ENCODE results near the gene MAGI2. TPM values are rescaled to one million over a fixed set of nuclear protein-coding genes. Genes with fewer than 3 reads are reported as not detected.

The MAGI2 gene
- polyA plus RNA-seq, 1 donor = 2.6 TPM

DNA sequence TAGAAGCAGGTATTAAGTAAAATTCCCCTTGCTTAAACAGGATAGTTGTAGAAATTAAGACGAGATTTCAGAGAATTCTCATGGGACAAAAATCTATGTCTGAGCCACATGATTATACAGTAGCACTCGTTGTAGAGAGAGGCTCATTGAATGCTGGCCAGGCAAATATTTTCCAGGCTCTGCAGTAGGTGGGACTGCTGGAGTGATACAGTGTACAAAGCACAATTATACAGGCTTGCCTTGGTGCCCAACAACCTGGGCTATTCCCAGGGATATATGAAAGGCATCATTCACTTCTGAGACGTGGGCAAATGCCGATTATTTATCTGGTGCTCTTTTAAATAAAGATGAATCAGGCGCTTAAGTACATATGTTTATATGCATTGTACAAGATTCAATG lies 1274.3 kb downstream of the MAGI2 start:
- no CpG with 5 or more reads among the region's 5 CpGs for WGBS (ENCODE audit: insufficient coverage, low lambda C conversion rate)

DNA sequence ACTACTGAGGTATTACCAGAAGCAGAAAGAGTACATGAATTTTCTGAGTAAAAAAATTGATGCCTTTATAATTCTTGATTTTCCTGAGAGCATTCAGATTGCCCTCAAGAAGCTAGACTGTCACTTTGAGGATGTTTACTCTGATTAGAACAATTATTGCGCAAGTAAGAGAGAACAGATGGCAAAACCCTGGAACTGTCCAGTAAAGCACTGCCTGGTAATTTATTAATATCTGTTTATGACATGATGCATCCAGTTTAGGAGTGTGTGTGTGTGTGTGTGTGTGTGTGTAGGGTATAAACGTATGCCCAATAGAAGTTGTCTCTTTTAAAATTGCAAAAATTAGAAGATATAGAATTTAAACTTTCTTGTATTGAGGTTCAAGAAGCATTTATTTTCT lies 1275.1 kb downstream of the MAGI2 start:
- DNase-seq = no peak
- WGBS (ENCODE audit: insufficient coverage, low lambda C conversion rate) = 40% methylated on average over 1 of the region's 2 CpGs
- Histone ChIP-seq H3K27me3 (ENCODE audit: control insufficient read depth, insufficient read depth, low read length) (no peaks in the 10 kb centered on the region), H3K36me3 (ENCODE audit: control insufficient read depth, insufficient read depth, low read length) (no peaks in the 10 kb centered on the region), H3K9me3 (ENCODE audit: control insufficient read depth, low read depth, low read length) (no peaks in the 10 kb centered on the region), H3K4me1 (ENCODE audit: control insufficient read depth, insufficient read depth, low read length) (no peaks in the 10 kb centered on the region), H3K4me3 (ENCODE audit: low read length) (no peak overlapping the region), H3K27ac (ENCODE audit: low read length) (no peak overlapping the region)

More for the DNA sequence above, 1274.3 kb downstream of the MAGI2 start:
- Histone ChIP-seq H3K27ac (ENCODE audit: low read length) (no peak overlapping the region), H3K27me3 (ENCODE audit: control insufficient read depth, insufficient read depth, low read length) (no peaks in the 10 kb centered on the region), H3K9me3 (ENCODE audit: control insufficient read depth, low read depth, low read length) (no peaks in the 10 kb centered on the region), H3K4me1 (ENCODE audit: control insufficient read depth, insufficient read depth, low read length) (no peaks in the 10 kb centered on the region), H3K4me3 (ENCODE audit: low read length) (no peak overlapping the region), H3K36me3 (ENCODE audit: control insufficient read depth, insufficient read depth, low read length) (no peaks in the 10 kb centered on the region)
- DNase-seq = no peak

DNA sequence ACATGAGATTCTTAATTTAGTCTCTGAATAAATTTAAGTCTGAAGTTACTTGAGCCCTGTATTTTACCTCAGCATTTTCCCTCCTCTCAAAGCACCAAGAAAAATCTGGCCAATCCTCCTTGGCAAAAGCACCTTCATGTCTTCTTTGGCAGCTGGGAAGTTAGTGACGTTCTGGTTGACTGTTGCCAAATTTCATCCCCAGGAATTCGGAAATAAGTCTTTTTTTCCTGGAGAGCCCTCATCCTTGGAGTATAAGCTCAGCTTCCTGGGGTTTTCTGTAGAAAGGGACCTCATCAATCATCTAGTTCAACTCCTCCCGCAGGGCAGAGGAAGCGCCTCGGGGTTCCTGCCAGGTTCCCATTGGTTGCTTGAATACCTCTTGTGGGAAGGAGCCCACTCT lies 1277.3 kb downstream of the MAGI2 start:
- H3K4me3 ChIP-seq (ENCODE audit: low read length) = no peak overlapping the region
- H3K27ac ChIP-seq (ENCODE audit: low read length) = no peak overlapping the region
- H3K9me3 ChIP-seq (ENCODE audit: control insufficient read depth, low read depth, low read length) = no peaks in the 10 kb centered on the region
- DNase-seq = no peak
- H3K27me3 ChIP-seq (ENCODE audit: control insufficient read depth, insufficient read depth, low read length) = no peaks in the 10 kb centered on the region
- H3K4me1 ChIP-seq (ENCODE audit: control insufficient read depth, insufficient read depth, low read length) = no peaks in the 10 kb centered on the region
- H3K36me3 ChIP-seq (ENCODE audit: control insufficient read depth, insufficient read depth, low read length) = no peaks in the 10 kb centered on the region
- no CpG with 5 or more reads among the region's 5 CpGs for WGBS (ENCODE audit: insufficient coverage, low lambda C conversion rate)

- H3K4me1 ChIP-seq (ENCODE audit: control insufficient read depth, insufficient read depth, low read length) = no peaks in the 10 kb centered on the region
- H3K4me3 ChIP-seq (ENCODE audit: low read length) = no peak overlapping the region
- no peaks in the 10 kb centered on the region for H3K27me3 ChIP-seq (ENCODE audit: control insufficient read depth, insufficient read depth, low read length)
- no peak overlapping the region for H3K27ac ChIP-seq (ENCODE audit: low read length)
- no peak for DNase-seq
- no peaks in the 10 kb centered on the region for H3K36me3 ChIP-seq (ENCODE audit: control insufficient read depth, insufficient read depth, low read length)
- 57% methylated on average over 1 of the region's 10 CpGs for WGBS (ENCODE audit: insufficient coverage, low lambda C conversion rate)
- H3K9me3 ChIP-seq (ENCODE audit: control insufficient read depth, low read depth, low read length) = no peaks in the 10 kb centered on the region
Observed at GRCh38 chr7:78175330-78176100, 1278.0 kb downstream of the MAGI2 start.

DNA sequence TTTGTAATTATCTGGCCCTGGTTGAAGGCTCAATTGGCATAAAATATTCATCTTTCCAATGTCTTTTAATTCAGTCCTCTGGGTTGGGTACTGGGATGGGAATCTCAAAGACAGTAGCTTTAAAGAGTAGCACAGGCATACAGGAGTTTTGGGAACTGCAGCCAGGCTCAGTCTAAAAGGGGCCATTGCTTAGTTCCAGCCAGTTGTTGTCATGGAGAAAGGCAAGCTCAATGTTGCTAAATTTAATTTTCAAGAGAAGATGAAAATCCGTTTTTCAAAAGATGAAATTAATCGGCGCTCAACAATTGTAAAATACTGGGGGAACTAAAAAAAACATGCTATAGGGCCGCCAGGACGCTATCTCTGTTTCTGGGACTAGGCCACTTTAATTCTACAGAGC lies 1279.8 kb downstream of the MAGI2 start:
- Histone ChIP-seq H3K27me3 (ENCODE audit: control insufficient read depth, insufficient read depth, low read length) (no peaks in the 10 kb centered on the region), H3K36me3 (ENCODE audit: control insufficient read depth, insufficient read depth, low read length) (no peaks in the 10 kb centered on the region), H3K4me1 (ENCODE audit: control insufficient read depth, insufficient read depth, low read length) (no peaks in the 10 kb centered on the region), H3K27ac (ENCODE audit: low read length) (no peak overlapping the region), H3K9me3 (ENCODE audit: control insufficient read depth, low read depth, low read length) (no peaks in the 10 kb centered on the region), H3K4me3 (ENCODE audit: low read length) (no peak overlapping the region)
- WGBS (ENCODE audit: insufficient coverage, low lambda C conversion rate) = 80% methylated on average over 5 of the region's 5 CpGs
- DNase-seq = no peak

DNA sequence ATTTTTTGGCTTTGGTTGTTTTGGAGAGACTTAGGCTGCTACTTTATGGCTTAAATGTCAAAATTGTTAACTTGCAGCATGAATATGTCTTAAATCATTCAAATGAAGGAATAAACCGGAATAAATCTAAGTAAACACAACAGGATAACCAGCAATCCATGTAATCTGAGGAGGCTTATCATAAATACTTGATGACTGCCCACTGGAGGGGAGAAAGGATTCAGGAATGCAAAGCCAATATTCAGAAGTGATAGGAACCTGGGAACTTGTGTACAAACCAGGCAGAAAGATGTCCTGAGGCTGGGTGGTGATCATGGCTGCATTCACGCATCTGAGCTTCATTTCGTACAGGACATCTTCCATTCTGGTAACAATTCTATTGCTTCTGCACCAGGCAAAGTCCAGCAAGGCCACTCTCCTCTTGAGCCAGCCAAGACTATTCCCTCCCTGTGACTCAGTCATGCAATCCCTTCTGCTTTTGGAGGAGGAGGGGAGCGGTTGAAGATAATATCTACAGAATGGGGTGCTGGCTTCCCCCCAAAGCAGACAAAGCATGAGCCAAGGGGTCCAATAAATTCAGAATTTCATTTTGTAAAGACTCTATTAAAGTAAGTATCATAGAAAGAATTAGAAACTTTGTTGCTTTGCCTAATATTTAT lies 1280.4 kb downstream of the MAGI2 start:
- H3K4me3 ChIP-seq (ENCODE audit: low read length) = no peak overlapping the region
- H3K27ac ChIP-seq (ENCODE audit: low read length) = no peak overlapping the region
- H3K4me1 ChIP-seq (ENCODE audit: control insufficient read depth, insufficient read depth, low read length) = no peaks in the 10 kb centered on the region
- no CpG with 5 or more reads among the region's 4 CpGs for WGBS (ENCODE audit: insufficient coverage, low lambda C conversion rate)
- no peaks in the 10 kb centered on the region for H3K27me3 ChIP-seq (ENCODE audit: control insufficient read depth, insufficient read depth, low read length)
- H3K36me3 ChIP-seq (ENCODE audit: control insufficient read depth, insufficient read depth, low read length) = no peaks in the 10 kb centered on the region
- H3K9me3 ChIP-seq (ENCODE audit: control insufficient read depth, low read depth, low read length) = no peaks in the 10 kb centered on the region
- no peak for DNase-seq

DNA sequence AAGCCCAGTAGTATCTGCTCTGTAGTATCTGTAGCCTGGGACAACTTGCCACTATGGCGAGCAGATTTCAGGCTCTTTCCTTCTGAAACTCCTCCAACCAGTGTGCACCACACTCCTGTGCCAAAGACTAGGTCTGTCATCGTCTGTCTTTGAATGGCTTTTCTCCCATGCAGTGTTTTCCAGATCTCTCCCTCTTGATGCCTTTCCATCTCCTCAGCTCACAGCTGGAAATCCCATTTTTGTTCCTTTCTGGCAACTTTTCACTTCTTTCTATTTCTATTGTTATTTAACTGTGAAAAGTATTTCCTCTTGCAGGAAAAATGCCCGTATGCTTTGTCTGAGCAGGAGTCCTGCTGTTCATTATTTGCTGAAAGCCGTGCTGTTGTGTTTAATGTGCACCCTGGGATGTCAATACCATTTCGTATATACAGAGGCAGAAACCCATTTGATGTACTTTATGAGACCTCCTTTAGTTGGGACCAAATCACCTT lies 1281.2 kb downstream of the MAGI2 start:
- no peaks in the 10 kb centered on the region for H3K4me1 ChIP-seq (ENCODE audit: control insufficient read depth, insufficient read depth, low read length)
- H3K4me3 ChIP-seq (ENCODE audit: low read length) = no peak overlapping the region
- H3K9me3 ChIP-seq (ENCODE audit: control insufficient read depth, low read depth, low read length) = no peaks in the 10 kb centered on the region
- no peak for DNase-seq
- no peaks in the 10 kb centered on the region for H3K27me3 ChIP-seq (ENCODE audit: control insufficient read depth, insufficient read depth, low read length)
- no peaks in the 10 kb centered on the region for H3K36me3 ChIP-seq (ENCODE audit: control insufficient read depth, insufficient read depth, low read length)
- no peak overlapping the region for H3K27ac ChIP-seq (ENCODE audit: low read length)
- no CpG with 5 or more reads among the region's 5 CpGs for WGBS (ENCODE audit: insufficient coverage, low lambda C conversion rate)

GRCh38 chr7:78171398-78171797 lies 1282.1 kb downstream of the MAGI2 start:
- no peak overlapping the region for H3K27ac ChIP-seq (ENCODE audit: low read length)
- H3K4me1 ChIP-seq (ENCODE audit: control insufficient read depth, insufficient read depth, low read length) = no peaks in the 10 kb centered on the region
- H3K4me3 ChIP-seq (ENCODE audit: low read length) = no peak overlapping the region
- WGBS (ENCODE audit: insufficient coverage, low lambda C conversion rate) = no CpG with 5 or more reads among the region's 2 CpGs
- no peaks in the 10 kb centered on the region for H3K36me3 ChIP-seq (ENCODE audit: control insufficient read depth, insufficient read depth, low read length)
- H3K9me3 ChIP-seq (ENCODE audit: control insufficient read depth, low read depth, low read length) = no peaks in the 10 kb centered on the region
- no peaks in the 10 kb centered on the region for H3K27me3 ChIP-seq (ENCODE audit: control insufficient read depth, insufficient read depth, low read length)
- no peak for DNase-seq

DNA sequence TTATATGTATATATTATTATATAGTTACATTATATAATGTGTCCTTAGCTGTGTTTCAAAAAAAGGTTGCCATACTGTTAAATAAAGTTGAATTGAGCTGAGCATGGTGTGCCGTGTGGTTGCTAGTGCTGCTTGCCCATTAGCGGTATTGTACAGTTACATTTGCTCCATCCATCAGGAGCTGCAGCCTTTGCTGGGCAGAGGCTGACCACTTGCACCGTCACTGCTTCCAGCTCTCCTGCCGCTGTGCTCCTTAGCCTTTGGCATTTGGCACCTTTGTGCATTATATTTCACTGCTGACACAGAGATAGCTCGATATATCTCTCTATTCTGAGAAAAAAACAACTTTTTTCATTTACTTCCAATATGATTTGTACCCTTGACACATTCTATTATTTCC lies 1282.7 kb downstream of the MAGI2 start:
- Histone ChIP-seq H3K27ac (ENCODE audit: low read length) (no peak overlapping the region), H3K9me3 (ENCODE audit: control insufficient read depth, low read depth, low read length) (no peaks in the 10 kb centered on the region), H3K36me3 (ENCODE audit: control insufficient read depth, insufficient read depth, low read length) (no peaks in the 10 kb centered on the region), H3K4me1 (ENCODE audit: control insufficient read depth, insufficient read depth, low read length) (no peaks in the 10 kb centered on the region), H3K4me3 (ENCODE audit: low read length) (no peak overlapping the region), H3K27me3 (ENCODE audit: control insufficient read depth, insufficient read depth, low read length) (no peaks in the 10 kb centered on the region)
- WGBS (ENCODE audit: insufficient coverage, low lambda C conversion rate) = 100% methylated on average over 2 of the region's 5 CpGs
- DNase-seq = no peak

DNA sequence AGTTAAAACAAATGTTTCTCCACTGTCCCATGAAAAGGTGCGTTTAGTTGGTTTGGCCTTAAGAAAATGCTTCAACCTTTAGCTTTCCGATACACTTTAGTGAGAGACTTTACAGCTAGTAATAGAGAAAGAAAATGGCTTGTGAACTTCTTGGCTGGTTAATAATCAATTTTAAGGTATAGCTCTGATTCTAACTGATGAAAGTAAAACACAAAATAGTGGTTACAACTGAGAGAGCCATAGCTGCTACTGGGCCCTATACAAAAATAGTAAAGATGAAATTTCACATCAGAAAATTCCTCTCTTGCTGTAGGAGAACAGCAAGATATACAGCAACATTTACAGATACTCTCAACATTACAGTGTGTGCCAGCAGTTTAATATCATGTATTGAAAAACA lies 1283.5 kb downstream of the MAGI2 start:
- no peaks in the 10 kb centered on the region for H3K4me1 ChIP-seq (ENCODE audit: control insufficient read depth, insufficient read depth, low read length)
- H3K4me3 ChIP-seq (ENCODE audit: low read length) = no peak overlapping the region
- no peaks in the 10 kb centered on the region for H3K36me3 ChIP-seq (ENCODE audit: control insufficient read depth, insufficient read depth, low read length)
- 100% methylated on average over 1 of the region's 2 CpGs for WGBS (ENCODE audit: insufficient coverage, low lambda C conversion rate)
- H3K27ac ChIP-seq (ENCODE audit: low read length) = no peak overlapping the region
- DNase-seq = no peak
- H3K9me3 ChIP-seq (ENCODE audit: control insufficient read depth, low read depth, low read length) = no peaks in the 10 kb centered on the region
- no peaks in the 10 kb centered on the region for H3K27me3 ChIP-seq (ENCODE audit: control insufficient read depth, insufficient read depth, low read length)
